GM19463 (cell line): ENCODE measurements around the gene STK11IP.

ENCODE experiments used
- ATAC-seq: cut with Tn5 transposase; IDR thresholded peaks from one replicate; pipeline ENCODE4 v1.9.1; 2021; ENCODE audit warnings: mild to moderate bottlenecking, moderate library complexity; ENCODE audit not compliant: unreplicated experiment

The STK11IP gene

DNA sequence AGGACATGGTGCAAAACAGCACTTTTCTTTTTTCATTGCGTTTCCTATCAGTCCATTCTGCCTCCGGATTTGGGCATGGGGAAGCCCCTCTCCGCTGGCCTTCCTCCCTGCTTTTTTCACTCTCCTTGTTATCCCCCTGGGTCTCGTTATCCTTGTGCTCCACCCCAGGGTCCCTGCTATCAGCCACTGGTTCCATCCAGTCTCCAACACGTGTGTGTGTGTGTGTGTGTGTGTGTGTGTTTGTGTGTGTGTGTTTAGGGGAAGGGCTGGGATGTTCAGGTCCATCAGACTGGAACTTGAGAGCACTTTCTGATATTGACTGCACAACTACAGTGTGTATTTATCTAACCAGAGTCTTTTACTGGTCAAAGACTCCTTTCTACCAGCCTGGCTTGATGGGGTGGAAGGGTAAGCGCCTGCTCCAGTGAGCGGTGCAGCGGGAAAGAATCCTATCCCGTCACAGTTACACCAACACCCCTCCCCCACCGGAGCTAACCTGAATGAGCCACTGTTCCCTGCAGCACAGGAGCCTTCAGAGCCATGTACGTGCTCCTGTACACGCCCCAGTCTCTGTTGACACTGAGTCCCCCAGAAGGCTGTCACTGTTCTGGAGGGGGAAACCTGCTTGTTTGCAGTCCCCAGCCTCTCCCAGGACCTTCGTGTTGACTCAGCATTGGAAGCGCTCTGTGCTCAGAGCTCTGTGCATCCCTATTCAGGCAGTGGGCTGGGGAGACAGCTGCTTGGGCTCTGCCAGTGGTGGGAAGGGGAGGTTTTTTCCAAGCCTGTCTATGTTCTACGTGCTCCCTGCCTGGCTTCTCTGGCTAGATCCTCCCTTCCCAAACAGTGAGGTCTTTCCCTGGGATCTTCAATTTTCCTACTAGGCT, 20.9 kb upstream of the STK11IP start:
- ATAC-seq, result no peak

DNA sequence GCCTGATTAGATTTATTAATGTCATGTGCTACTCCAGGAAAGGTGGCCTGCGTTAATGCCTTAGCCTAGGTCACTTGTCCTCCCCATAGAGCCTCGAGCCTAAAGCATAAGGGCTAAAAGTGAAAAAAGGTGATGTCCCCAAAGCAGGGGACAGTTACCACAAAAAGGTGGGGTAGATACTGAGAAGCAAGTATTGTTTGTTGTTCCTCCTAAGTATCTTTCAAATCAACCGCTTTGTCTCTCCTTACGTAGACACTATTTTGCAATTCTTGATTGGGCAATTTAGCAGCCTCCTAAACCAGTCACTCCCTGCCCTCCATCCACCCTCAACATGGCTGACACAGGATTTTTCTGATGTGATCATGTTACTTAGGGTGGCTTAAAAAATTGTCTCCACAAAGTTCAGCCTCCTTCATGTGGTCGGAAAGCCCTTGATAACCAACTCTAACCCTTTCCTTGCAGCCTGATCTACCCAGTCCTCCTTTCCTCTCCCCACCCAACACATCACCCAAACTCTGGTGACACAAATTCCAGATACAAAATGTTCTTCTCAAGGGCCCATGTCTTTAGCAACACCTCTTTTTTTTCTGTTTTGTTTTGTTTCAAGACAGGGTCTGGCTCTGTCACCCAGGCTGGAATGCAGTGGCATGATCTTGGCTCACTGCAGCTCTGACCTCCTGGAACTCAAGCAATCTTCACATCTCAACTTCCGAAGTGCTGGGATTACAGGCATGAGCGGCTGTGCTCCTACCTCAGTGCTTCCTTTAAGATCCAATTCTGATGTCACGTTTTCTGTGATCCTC, 18.6 kb upstream of the STK11IP start:
- no peak for ATAC-seq

DNA sequence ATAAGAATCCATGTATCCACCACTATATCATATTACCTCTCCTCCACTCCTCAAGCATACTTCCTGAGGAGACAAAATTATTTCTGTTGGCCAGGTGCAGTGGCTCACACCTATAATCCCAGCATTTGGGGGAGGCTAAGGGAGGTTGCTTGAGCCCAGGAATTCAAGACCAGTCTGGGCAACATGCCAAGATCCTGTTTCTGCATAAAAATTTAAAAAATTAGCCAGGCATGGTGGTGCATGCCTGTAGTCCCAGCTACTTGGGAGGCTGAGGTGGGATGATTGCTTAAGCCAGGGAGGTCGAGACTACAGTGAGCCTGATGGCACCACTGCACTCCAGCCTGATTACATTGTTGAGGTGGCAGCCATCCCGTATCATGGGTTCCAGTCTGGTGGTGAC, 16.3 kb upstream of the STK11IP start:
- no peak for ATAC-seq

DNA sequence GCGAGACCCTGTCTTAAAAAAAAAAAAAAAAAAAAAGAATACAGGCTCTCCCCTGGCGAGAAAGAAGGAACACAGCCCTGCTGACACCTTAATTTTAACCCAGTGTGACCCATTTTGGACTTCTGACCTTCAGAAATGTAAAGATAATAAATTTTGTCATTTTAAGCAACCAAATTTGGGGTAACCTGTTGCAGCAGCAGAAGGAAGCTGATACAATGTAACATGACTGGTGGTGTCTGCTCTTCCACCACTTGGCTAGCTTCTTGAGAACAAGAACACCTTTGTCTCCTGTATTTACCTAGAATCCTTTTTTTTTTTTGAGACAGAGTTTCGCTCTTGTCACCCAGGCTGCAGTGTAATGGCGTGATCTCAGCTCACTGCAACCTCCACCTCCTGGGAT, 6.6 kb upstream of the STK11IP start:
- ATAC-seq, result no peak

DNA sequence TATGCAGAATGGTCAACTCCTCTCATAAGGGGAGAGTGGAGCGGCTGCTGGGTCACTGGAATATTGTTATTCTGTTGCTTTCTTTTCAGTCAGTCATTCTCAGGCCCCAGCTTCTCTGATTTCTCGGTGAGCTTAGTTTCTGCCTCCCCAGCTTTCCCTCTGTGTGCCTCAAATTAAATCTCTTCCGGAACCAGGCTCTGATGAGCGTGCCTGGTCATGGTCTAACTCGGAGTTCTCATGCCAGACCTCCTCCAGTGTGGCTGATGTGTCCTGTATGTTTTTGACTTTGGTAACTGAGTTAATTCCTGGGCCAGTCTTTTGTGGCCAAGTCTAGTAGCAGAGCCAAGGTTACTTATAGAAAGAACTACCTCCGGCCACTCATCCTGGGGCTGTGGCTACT, 4.9 kb upstream of the STK11IP start:
- ATAC-seq, result no peak

DNA sequence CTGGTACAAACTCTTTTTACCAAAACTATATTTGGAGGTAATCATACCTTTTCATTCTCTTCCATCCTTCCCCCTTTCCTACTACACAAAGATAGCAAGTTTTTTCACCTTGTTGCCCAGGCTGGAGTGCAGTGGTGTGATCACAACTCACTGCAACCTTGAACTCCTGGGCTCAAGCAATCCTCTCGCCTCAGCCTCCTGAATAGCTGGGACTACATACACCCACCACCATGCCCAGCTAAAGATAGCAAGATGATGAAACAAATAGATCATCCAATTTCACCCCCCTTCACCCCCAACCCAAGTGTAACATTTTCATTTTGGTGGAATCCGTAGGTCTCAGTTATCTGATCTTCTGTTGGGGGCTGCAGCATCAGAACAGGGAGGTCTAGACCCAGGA, 4.5 kb upstream of the STK11IP start:
- ATAC-seq, result no peak

DNA sequence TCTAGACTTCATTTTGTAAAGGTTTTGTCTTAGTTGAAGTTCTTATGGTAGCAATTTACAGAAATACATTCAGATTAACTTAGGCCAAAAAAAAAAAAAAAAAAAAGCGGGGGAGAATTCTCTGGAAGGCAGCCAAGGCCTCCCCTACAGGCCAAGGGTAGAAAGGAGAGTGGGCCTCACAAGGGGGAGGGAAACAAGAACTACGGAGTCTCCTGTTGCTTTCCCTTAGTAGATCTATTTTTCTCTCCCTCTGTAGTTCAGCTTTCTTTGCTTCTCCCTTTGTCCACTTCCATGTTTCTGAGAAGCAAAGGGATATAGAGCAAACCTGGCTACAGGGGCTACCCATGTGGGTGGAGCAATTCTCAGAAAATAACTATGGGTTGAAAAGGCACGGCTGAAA, 2.4 kb upstream of the STK11IP start:
- no peak for ATAC-seq

DNA sequence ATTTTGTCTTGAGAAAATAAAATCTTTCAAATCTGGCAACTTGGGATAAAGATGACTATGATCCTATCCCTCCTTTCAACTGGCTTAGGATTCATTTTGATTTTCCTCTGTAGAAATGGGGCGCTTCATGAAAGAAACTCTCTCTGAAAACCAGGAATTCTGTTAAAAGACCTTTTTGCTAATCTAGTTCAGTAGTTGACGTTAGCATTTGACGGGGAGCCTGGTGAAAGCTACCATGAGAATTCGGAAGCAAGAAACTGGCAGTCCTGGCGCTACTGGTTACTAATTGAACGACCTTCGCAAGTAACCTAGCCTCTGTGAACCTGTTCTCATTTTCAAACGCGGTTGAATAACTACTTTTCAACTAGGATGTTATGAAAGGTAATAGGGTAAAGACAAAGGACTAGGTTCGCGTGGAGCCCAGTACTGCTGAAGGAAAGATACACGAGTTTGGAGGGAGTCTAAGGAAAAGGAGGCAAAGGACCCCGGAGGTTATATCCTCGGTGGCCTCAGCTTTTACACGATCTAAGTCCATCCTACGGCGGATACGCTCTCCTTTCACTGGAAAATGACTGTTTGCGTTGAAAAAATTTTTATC, 604 bp upstream of the STK11IP start:
- peak; percentile 1 for ATAC-seq

DNA sequence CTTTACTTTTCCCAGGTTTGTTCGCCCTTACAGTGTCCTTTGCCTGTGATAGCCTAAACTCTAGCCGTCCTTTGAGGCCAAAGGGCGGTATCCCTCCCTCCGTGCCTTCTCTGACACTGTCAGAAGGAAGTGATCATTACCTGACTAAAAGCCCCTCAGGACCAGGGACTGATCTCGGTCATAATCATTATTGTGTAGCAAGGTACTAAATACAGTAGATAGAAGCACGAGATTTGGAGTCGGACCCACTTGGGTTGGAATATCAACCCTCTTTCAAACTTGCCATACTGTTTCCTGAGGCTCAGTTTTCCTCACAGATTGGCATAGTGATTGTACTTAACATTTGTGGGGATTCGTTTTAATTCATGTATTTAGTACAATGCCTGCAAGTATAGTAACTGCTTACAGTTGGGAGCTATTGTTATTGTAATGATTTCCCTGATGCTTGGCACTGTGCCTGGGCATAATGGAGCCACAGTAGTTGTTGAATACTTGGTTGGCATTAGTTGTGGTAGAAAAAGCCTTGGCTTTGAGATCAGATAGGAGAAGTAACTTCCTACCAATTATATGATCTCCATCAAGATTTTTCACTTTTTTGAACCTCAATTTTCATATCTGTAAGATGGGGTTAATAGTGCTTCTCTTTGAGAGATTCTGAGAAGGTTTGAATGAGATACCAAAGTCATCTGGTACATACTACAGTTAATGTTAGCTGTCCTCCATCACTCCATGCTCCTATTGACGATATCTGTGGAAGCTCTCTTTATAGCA, 836 bp downstream of the STK11IP start:
- ATAC-seq, result no peak

DNA sequence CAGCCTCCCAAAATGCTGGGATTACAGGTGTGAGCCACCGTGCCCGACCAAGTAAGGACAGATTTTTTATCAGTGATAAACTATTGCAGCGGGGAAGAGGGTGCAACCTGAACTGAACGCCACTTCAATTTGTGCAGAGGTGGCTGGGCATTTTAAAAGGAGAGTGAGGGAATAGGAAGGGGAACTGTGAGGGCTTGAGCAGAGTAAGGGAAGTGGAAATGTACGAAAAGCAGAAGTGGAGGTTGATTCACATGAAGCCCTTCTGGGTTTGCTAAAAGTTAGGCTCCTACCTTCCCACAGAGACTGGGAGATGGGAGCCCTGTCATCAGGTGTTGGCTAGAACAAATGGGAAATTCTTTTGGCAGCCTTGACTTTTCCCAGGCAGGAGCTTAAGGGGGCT, 6.1 kb downstream of the STK11IP start:
- no peak for ATAC-seq

DNA sequence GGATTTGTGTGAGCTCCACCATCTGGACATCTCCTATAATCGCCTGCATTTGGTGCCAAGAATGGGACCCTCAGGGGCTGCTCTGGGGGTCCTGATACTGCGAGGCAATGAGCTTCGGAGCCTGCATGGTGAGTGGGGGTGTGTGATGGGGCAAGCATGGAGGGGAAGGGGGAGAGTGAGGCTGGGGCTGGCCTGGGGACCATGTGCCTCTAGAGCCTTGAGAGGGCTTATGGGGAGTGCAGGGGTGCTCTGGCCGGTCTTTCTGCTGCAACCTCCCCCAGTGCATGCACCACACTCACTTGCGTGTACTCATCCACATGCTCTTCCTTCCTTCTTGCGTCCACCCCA, 7.9 kb downstream of the STK11IP start:
- no peak for ATAC-seq

DNA sequence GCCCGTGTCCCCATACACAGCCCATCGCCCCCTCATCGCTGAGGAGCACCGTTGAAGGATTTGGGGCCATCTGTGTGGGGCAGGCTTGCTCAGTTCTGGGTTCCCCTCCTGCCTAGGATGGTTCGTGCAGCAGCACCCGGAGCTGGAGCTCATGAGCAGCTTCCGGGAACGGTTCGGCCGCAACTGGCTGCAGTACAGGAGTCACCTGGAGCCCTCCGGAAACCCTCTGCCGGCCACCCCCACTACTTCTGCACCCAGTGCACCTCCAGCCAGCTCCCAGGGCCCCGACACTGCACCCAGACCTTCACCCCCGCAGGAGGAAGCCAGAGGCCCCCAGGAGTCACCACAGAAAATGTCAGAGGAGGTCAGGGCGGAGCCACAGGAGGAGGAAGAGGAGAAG, 10.3 kb downstream of the STK11IP start:
- no peak for ATAC-seq

DNA sequence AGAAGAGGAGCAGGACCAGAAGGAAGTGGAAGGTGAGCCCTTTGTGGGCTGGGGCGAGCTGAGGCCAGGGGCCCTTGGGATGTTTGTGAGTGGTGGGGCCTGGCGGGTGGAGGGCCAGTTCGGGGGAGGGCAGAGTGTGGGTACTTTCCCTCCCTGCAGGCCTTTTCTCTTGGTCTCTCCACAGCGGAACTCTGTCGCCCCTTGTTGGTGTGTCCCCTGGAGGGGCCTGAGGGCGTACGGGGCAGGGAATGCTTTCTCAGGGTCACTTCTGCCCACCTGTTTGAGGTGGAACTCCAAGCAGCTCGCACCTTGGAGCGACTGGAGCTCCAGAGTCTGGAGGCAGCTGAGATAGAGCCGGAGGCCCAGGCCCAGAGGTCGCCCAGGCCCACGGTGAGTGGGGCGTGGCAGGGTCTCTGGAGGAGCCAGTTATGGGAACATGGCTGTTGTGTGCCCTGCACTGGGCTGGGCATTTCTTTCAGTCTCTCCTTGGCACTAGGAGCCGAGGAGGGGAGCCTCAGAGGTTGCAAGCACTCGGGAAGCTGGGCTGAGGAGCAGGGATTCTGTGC, 10.8 kb downstream of the STK11IP start:
- ATAC-seq, result no peak

DNA sequence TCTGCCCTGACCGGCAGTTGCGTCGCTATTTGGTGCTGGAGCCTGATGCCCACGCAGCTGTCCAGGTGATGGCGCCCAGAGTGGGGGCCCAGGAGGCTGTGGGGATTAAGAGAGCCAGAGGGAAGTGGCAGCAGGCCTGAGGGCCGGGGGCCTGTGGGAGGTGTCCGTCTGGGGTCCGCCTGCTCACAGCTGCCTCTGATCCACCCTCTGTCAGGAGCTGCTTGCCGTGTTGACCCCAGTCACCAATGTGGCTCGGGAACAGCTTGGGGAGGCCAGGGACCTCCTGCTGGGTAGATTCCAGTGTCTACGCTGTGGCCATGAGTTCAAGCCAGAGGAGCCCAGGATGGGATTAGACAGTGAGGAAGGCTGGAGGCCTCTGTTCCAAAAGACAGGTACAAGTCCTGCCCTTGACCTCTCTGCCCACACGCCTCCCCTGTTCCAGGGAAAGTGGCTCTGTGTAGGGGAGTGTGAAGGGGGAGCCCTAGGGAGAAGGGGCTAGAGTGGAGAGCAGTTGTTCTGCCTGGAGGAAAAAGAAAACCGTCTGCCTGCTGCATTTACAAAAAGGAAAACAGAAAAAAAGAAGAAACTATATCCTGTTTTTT, 11.6 kb downstream of the STK11IP start:
- no peak for ATAC-seq

DNA sequence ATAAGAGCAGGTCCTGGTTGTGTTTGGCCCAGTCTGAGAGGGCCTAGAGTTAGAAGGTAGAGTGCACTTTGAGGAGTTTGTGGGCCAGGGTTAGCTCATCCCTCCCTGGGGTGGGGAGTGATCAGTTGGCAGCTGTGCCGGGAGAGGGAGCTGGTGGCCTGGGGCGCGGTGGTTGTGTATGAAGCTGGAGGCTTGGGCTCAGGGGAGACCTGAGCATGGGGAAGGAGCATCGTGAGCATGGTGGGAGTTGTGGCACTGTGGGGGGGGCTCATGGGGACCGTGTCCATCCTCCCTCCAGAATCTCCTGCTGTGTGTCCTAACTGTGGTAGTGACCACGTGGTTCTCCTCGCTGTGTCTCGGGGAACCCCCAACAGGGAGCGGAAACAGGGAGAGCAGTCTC, 13.6 kb downstream of the STK11IP start:
- ATAC-seq, result no peak

DNA sequence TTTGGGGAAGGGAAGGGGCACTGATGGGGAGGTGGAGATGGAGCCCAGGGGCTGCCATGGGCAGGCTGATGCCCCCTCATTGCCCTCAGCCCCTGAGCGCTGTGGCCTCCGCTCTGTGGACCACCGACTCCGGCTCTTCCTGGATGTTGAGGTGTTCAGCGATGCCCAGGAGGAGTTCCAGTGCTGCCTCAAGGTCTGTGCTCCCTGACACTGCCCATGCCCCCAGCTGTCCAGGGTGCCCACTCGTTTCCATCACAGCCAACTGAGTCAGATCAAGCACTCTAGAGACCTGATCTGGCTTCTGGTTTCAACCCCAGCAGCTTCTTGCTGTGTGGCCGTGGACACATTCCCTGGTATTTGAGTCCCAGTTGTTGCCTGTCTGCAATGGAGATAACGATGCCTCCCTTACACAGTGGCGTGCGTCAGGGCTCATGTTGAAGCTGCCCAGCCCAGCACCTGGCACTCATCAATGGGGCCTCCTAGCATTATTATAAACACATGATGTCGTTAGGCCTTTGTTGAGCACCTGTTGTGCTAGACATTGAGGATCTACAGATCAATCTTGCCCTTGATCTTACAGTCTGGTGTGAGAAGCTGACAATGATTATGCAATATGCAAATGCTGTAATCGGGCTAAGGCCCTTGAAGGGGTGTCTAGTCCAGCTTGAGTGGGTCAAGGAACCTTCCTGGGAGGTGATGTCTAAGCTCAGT, 14.4 kb downstream of the STK11IP start:
- ATAC-seq, result no peak

DNA sequence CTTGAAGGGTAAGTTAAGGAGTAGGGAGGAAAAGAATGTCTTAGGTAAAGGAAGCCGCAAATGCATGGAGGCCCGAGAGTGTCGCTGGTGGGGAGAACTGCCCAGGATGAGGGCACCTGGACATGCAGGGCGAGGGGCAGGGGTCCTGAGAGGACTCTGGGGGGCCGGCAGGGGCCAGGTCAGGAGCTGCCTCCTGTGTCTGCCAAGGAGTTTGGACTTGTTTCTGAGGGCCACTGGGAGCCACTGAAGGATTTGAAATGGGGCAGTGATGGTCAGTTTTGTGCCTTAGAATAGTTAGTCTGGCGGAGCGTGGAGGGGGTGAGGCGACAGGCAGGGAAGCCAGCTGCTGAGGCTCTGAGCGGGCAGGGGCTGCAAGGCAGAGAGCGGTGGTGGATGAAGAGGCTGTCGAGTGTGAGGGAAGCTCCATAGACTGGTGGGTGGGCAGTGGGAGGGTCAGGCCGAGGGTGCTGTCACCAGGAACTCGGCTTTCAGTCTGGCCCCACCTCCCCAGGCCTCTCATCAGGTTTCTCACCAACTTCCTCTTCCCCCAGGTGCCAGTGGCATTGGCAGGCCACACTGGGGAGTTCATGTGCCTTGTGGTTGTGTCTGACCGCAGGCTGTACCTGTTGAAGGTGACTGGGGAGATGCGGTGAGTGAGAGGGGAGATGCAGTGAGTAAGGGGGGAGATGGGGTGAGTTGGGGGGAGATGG, 15.1 kb downstream of the STK11IP start:
- ATAC-seq, result peak; percentile 72

DNA sequence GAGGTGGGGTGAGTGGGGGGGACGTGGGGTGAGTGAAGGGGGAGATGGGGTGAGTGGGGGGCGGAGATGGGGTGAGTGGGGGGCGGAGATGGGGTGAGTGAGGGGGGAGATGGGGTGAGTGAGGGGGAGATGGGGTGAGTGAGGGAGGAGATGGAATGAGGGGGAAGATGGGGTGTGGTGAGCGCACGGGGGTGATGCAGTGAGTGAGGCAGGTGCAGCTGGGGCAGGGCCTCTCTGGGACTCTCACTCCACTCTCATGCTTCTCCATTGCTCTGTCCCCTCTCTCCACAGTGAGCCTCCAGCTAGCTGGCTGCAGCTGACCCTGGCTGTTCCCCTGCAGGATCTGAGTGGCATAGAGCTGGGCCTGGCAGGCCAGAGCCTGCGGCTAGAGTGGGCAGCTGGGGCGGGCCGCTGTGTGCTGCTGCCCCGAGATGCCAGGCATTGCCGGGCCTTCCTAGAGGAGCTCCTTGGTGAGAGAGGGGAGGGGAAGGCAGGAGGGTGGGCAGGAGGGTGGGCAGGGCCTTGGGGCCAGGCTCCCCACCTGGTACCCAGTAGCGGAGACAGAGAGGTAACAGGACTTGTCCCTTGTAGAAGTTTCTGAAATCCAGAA, 15.9 kb downstream of the STK11IP start:
- no peak for ATAC-seq
